ENCODE data around the gene FADS2. TPM values are rescaled to one million over a fixed set of nuclear protein-coding genes. Genes with fewer than 3 reads are reported as not detected.

Gene FADS2
- total RNA-seq, 1 experiment from 2014 or later = 17.1 TPM

GRCh38 chr11:61780581-61781162 lies 47.4 kb upstream of the FADS2 start:
- ChIA-PET POLR2A (interaction anchor here (2.0 kb wide), 1 partner anchor 12 kb away, joined by 6 read pairs; the partner anchor contains the start of genes FEN1 and TMEM258), RAD21 (ENCODE audit: low non-redundant PET in 1 of 2, low total read pairs in 2 of 2, uncharacterized antibody in 2 of 2, unreplicated experiment in 2 of 2) (no interaction called here), CTCF (interaction anchor here (0.9 to 1.4 kb wide), 2 partner anchors 11 to 31 kb away, joined by 3 read pairs; no protein-coding TSS in a partner anchor)
- H3K27ac ChIP-seq (ENCODE audit: low read depth, low read length) = no peak overlapping the region
- no peaks in the 10 kb centered on the region for H3K9me3 ChIP-seq (ENCODE audit: control insufficient read depth in 1 of 2, insufficient read depth in 1 of 2, low read depth in 1 of 2, low read length in 2 of 2)
- no peaks in the 10 kb centered on the region for H3K4me1 ChIP-seq (ENCODE audit: control insufficient read depth in 1 of 2, insufficient read depth in 2 of 2, low read length in 2 of 2)
- ATAC-seq (no peak), DNase-seq (ENCODE audit: low read depth, low spot score) (no peak)
- H3K4me3 ChIP-seq (replicated peaks in 1 of 2; ENCODE audit: low read depth in 1 of 2, low read length in 2 of 2) = no peak overlapping the region
- H2AFZ ChIP-seq (ENCODE audit: low read depth, low read length, poor library complexity, severe bottlenecking) = no peak overlapping the region
- no peaks in the 10 kb centered on the region for H3K79me2 ChIP-seq (ENCODE audit: insufficient read depth, low read length)
- no peak overlapping the region for H3K9ac ChIP-seq (ENCODE audit: low read length)
- H4K20me1 ChIP-seq (ENCODE audit: insufficient read depth) = no peaks in the 10 kb centered on the region
- no TSS peak for BruUV-seq (replicated peaks)
- no peaks in the 10 kb centered on the region for H3K27me3 ChIP-seq (ENCODE audit: insufficient read depth, low read length)
- intact Hi-C loops (cut with micrococcal nuclease) = no loop called here
- peaks cover 7 to 25% of the 10 kb centered on the region in 2 experiments; a peak in 3 of 4 replicates for H3K36me3 ChIP-seq (ENCODE audit: control insufficient read depth in 1 of 2, insufficient read depth in 2 of 2, low read length in 2 of 2)
- no peak overlapping the region for H3K4me2 ChIP-seq (ENCODE audit: low read length)
- H3K9me2 ChIP-seq (ENCODE audit: insufficient read depth) = no peaks in the 10 kb centered on the region
- TF ChIP-seq POLR2AphosphoS5 (IDR thresholded peaks at IDR 0.05; ENCODE audit: low read depth, low read length) (no peak), YY1 (IDR thresholded peaks at IDR 0.05; ENCODE audit: extremely low read depth, insufficient replicate concordance, low read depth, low read length) (no peak), MAX (IDR thresholded peaks at IDR 0.05) (no peak), TCF7L2 (IDR thresholded peaks at IDR 0.05; ENCODE audit: borderline replicate concordance, extremely low read depth, insufficient read depth, insufficient read length) (no peak), ZNF274 (IDR thresholded peaks at IDR 0.05; ENCODE audit: low read depth, low read length) (no peak), ZFX (IDR thresholded peaks at IDR 0.05) (no peak), CEBPB (IDR thresholded peaks at IDR 0.05; ENCODE audit: low read depth) (no peak), FOSL1 (IDR thresholded peaks at IDR 0.05; ENCODE audit: low read depth) (no peak), EZH2phosphoT487 (IDR thresholded peaks at IDR 0.05; ENCODE audit: borderline replicate concordance) (no peak), SIN3A (IDR thresholded peaks at IDR 0.05; ENCODE audit: low read depth) (no peak), EGR1 (IDR thresholded peaks at IDR 0.05; ENCODE audit: low read depth) (no peak), POLR2A (IDR thresholded peaks at IDR 0.05; ENCODE audit: borderline replicate concordance, extremely low read depth, insufficient read depth, insufficient read length) (no peak), SP1 (IDR thresholded peaks at IDR 0.05; ENCODE audit: low read depth) (no peak), RAD21 (IDR thresholded peaks at IDR 0.05; ENCODE audit: low read depth) (no peak), EZH2 (IDR thresholded peaks at IDR 0.05) (no peak)
- TF ChIP-seq, protein P1, sequence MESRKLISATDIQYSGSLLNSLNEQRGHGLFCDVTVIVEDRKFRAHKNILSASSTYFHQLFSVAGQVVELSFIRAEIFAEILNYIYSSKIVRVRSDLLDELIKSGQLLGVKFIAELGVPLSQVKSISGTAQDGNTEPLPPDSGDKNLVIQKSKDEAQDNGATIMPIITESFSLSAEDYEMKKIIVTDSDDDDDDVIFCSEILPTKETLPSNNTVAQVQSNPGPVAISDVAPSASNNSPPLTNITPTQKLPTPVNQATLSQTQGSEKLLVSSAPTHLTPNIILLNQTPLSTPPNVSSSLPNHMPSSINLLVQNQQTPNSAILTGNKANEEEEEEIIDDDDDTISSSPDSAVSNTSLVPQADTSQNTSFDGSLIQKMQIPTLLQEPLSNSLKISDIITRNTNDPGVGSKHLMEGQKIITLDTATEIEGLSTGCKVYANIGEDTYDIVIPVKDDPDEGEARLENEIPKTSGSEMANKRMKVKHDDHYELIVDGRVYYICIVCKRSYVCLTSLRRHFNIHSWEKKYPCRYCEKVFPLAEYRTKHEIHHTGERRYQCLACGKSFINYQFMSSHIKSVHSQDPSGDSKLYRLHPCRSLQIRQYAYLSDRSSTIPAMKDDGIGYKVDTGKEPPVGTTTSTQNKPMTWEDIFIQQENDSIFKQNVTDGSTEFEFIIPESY (IDR thresholded peaks at IDR 0.05; ENCODE audit: extremely low read depth, insufficient replicate concordance, low read length) = no peak
- TF ChIP-seq, protein P2, sequence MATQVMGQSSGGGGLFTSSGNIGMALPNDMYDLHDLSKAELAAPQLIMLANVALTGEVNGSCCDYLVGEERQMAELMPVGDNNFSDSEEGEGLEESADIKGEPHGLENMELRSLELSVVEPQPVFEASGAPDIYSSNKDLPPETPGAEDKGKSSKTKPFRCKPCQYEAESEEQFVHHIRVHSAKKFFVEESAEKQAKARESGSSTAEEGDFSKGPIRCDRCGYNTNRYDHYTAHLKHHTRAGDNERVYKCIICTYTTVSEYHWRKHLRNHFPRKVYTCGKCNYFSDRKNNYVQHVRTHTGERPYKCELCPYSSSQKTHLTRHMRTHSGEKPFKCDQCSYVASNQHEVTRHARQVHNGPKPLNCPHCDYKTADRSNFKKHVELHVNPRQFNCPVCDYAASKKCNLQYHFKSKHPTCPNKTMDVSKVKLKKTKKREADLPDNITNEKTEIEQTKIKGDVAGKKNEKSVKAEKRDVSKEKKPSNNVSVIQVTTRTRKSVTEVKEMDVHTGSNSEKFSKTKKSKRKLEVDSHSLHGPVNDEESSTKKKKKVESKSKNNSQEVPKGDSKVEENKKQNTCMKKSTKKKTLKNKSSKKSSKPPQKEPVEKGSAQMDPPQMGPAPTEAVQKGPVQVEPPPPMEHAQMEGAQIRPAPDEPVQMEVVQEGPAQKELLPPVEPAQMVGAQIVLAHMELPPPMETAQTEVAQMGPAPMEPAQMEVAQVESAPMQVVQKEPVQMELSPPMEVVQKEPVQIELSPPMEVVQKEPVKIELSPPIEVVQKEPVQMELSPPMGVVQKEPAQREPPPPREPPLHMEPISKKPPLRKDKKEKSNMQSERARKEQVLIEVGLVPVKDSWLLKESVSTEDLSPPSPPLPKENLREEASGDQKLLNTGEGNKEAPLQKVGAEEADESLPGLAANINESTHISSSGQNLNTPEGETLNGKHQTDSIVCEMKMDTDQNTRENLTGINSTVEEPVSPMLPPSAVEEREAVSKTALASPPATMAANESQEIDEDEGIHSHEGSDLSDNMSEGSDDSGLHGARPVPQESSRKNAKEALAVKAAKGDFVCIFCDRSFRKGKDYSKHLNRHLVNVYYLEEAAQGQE (IDR thresholded peaks at IDR 0.05; ENCODE audit: low read depth) = no peak

All from HCT116 (cell line).